Gastrocnemius medialis (tissue), 4 donors: ENCODE measurements around the gene ADARB2.

ENCODE experiments used
- CTCF ChIP-seq, 5 experiments: fragments of 450-650 bp in 3 of 5; fragments of 200-600 bp in 2 of 5; sonication (generic) in 2 of 5; IDR thresholded peaks in 4 of 5; conservative IDR thresholded peaks in 1 of 5; 1 replicate in 4 of 5; 2 replicates in 1 of 5; pipeline ENCODE4 v1.5.1; 2016 to 2019; ENCODE audit warnings: antibody characterized with exemption in 5 of 5, mild to moderate bottlenecking in 3 of 5, moderate library complexity in 3 of 5
- POLR2A ChIP-seq, 2 donors: fragments of 450-650 bp; IDR thresholded peaks; one replicate each; pipeline ENCODE4 v1.6.1; 2017; ENCODE audit warnings: antibody characterized with exemption in 2 of 2, mild to moderate bottlenecking in 2 of 2, moderate library complexity in 2 of 2

GRCh38 chr10:1267568-1267967 is 469.8 kb downstream of the ADARB2 start:
- no peak for TF ChIP-seq CTCF (IDR thresholded peaks at IDR 0.05 in 4 of 5, conservative IDR thresholded peaks at IDR 0.05 in 1 of 5)
- TF ChIP-seq POLR2A (IDR thresholded peaks at IDR 0.05): no peak
